Measurements from ENCODE around the gene PDSS1. TPM values are rescaled to one million over a fixed set of nuclear protein-coding genes. Genes with fewer than 3 reads are reported as not detected.

The PDSS1 gene
- total and polyA plus RNA-seq, 4 experiments from 2014 or later: 2.5 to 4.5 (median 3.2) TPM

DNA sequence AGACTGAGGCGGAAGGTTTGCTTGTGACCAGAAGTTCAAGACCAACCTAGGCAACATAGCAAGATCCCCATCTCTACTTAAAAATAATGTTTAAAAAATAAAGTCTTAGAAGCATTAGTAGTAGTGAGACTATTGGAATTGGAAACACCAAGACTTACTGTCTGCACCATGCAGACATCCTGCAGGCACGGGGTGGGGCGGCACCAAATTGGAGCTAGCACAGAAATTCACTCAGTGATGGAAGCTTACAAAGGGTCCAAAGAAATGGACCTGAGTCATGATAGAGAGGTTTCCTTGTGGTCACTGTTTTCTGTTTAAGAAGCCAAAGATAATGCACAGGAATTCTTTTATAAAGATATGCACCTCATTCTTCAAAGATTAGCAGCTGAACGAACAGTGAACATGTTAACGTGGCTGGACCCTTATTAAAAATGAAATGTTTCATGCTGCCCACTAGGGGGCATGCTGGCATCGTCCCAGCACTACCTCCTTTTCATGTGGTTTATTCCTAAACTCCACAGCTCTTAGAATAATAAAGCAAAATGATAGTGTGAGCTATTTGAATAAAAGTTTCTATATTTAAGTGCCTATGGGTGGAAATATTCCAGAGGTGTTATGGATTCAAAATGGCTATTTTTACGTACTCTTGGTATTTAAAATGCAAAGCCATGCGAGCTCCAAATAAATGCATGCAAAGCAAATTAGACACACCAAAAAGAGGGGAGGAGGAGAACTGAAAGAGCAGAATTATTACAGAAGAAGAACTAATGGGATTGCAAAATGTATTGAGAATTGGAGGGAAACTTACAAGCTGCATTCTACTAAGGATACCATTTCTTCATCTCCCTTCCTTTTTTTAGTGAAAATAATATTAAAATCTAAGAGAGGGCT is 28.6 kb downstream of the PDSS1 start:
- Mint-ChIP-seq H3K9me3 (no peaks in the 10 kb centered on the region), H3K4me3 (no peak overlapping the region), H3K27me3 (no peaks in the 10 kb centered on the region), H3K36me3 (peaks cover 24 to 27% of the 10 kb centered on the region in 2 donors), H3K27ac (peak overlapping the region in 2 of 7 donors; percentile 2 to 23), H3K4me1 (peaks cover 8 to 14% (median 11%) of the 10 kb centered on the region in 4 donors)
- H3K4me1 ChIP-seq (ENCODE audit: insufficient read depth, low read length): peaks cover 11% of the 10 kb centered on the region
- intact Hi-C loops (cut with micrococcal nuclease): loop anchor here (1.0 to 5.0 kb wide), 5 partner anchors 44 to 635 kb away; no protein-coding TSS in a partner anchor
- no peak overlapping the region for H3K27ac ChIP-seq (ENCODE audit: low read depth, low read length)
- CTCF ChIA-PET (ENCODE audit: partially characterized antibody): interaction anchor here (0.6 to 8.8 kb wide), 47 partner anchors 9 to 1821 kb away, joined by 3 to 249 read pairs (median 4); partner anchors contain the start of genes ABI1, MASTL, PDSS1 and RAB18
- H3K4me3 ChIP-seq (ENCODE audit: low read length in 2 of 2): no peak overlapping the region
- no peaks in the 10 kb centered on the region for H3K27me3 ChIP-seq (ENCODE audit: insufficient read depth, low read length)
- peaks cover 3% of the 10 kb centered on the region for H3K36me3 ChIP-seq (ENCODE audit: insufficient read depth, low read length)
- H3K9me3 ChIP-seq (ENCODE audit: control insufficient read depth in 1 of 2, low read length in 2 of 2): no peaks in the 10 kb centered on the region
- POLR2A ChIA-PET (ENCODE audit: partially characterized antibody): interaction anchor here (0.9 to 2.1 kb wide), 8 partner anchors 9 to 391 kb away, joined by 3 to 13 read pairs (median 4); partner anchors contain the start of gene ABI1
- peak in 4 of 5 donors; percentile 48 to 53 (median 50) for DNase-seq

DNA sequence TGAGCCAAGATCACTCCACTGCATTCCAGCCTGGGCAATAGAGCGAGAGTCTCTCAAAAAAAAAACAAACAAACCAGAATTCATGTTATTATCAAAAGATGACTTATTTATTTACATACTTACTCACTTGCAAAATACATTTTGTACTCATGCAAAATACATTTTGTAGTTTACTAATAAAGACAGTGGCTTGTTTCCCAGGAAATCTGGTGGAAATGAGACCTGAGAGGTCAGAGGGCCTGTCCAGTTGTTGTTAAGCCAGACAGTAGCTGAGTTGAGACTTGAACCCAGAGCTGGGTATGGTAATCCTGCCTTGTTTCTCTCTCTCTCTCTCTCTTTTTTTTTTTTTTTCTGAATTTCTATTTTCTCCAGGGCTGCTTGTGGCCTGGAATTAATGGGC is 29.5 kb downstream of the PDSS1 start:
- peaks cover 2% of the 10 kb centered on the region for H3K4me1 ChIP-seq (ENCODE audit: insufficient read depth, low read length)
- peaks cover 24 to 25% of the 10 kb centered on the region in 2 donors for H3K36me3 Mint-ChIP-seq
- no peaks in the 10 kb centered on the region for H3K27me3 Mint-ChIP-seq
- H3K27ac ChIP-seq (ENCODE audit: low read depth, low read length): no peak overlapping the region
- no peak overlapping the region for H3K4me3 Mint-ChIP-seq
- no peaks in the 10 kb centered on the region for H3K9me3 Mint-ChIP-seq
- no peak overlapping the region for H3K27ac Mint-ChIP-seq
- H3K36me3 ChIP-seq (ENCODE audit: insufficient read depth, low read length): peaks cover 3% of the 10 kb centered on the region
- CTCF ChIA-PET (ENCODE audit: partially characterized antibody): interaction anchor here (0.7 to 8.8 kb wide), 27 partner anchors 8 to 778 kb away, joined by 3 to 249 read pairs (median 5); partner anchors contain the start of genes ABI1 and RAB18
- H3K4me3 ChIP-seq (ENCODE audit: low read length in 2 of 2): no peak overlapping the region
- H3K4me1 Mint-ChIP-seq: peaks cover 0 to 6% (median 3%) of the 10 kb centered on the region in 4 donors
- intact Hi-C loops (cut with micrococcal nuclease): loop anchor here (2.0 to 5.0 kb wide), 2 partner anchors 45 to 634 kb away; no protein-coding TSS in a partner anchor
- H3K27me3 ChIP-seq (ENCODE audit: insufficient read depth, low read length): no peaks in the 10 kb centered on the region
- no peaks in the 10 kb centered on the region for H3K9me3 ChIP-seq (ENCODE audit: control insufficient read depth in 1 of 2, low read length in 2 of 2)
- POLR2A ChIA-PET (ENCODE audit: partially characterized antibody): interaction anchor here (0.9 to 2.1 kb wide), 6 partner anchors 10 to 155 kb away, joined by 3 to 13 read pairs (median 4); partner anchors contain the start of gene ABI1
- no peak for DNase-seq

DNA sequence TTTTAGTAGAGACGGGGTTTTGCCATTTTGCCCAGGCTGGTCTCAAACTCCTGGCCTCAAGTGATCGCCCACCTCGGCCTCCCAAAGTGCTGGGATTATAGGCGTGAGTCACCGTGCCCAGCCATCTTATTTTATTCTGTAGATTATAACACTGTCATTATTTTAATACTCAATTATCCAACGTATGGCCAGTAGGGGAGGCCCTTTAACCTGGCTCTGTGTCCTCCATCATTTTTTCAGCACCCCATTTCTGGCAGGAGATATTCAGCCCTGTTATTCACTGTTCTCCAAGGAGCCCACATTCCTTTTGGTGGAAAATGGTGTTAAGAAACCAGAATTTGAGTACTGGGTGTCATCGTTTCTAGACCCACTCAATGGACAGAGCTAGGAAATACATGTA is 31.5 kb downstream of the PDSS1 start:
- Mint-ChIP-seq H3K27me3 (no peaks in the 10 kb centered on the region), H3K9me3 (no peaks in the 10 kb centered on the region), H3K27ac (no peak overlapping the region), H3K36me3 (peaks cover 20 to 22% of the 10 kb centered on the region in 2 donors), H3K4me1 (peaks cover 1 to 5% (median 3%) of the 10 kb centered on the region in 4 donors), H3K4me3 (no peak overlapping the region)
- H3K27ac ChIP-seq (ENCODE audit: low read depth, low read length): no peak overlapping the region
- intact Hi-C loops (cut with micrococcal nuclease): loop anchor here (5.0 kb wide), 1 partner anchor 47 kb away; no protein-coding TSS in a partner anchor
- H3K4me3 ChIP-seq (ENCODE audit: low read length in 2 of 2): no peak overlapping the region
- H3K4me1 ChIP-seq (ENCODE audit: insufficient read depth, low read length): no peaks in the 10 kb centered on the region
- no peak for DNase-seq
- peaks cover 3% of the 10 kb centered on the region for H3K36me3 ChIP-seq (ENCODE audit: insufficient read depth, low read length)
- no peaks in the 10 kb centered on the region for H3K27me3 ChIP-seq (ENCODE audit: insufficient read depth, low read length)
- H3K9me3 ChIP-seq (ENCODE audit: control insufficient read depth in 1 of 2, low read length in 2 of 2): no peaks in the 10 kb centered on the region
- POLR2A ChIA-PET (ENCODE audit: partially characterized antibody): no interaction called here
- CTCF ChIA-PET (ENCODE audit: partially characterized antibody): interaction anchor here (0.9 to 8.8 kb wide), 5 partner anchors 14 to 153 kb away, joined by 3 to 249 read pairs (median 4); partner anchors contain the start of gene ABI1

DNA sequence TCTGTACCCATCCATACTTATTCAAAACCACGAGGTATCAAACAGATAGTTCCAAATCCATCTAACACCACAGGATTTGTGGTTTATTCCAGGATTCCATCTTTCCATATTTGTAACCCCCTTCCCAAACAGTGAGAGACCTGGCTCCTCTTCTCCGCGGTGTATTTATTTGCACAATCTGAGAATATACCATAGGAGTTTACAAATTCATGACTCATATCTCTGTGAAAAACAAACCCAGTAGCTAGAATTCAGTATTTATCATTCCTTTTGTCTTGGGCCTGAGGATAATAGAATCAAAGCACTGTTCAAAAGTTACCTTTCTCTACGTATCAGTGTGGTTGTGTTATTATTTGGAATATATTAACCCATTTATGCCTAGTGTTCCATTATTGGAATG is 31.9 kb downstream of the PDSS1 start:
- Histone ChIP-seq H3K27me3 (ENCODE audit: insufficient read depth, low read length) (no peaks in the 10 kb centered on the region), H3K4me1 (ENCODE audit: insufficient read depth, low read length) (no peaks in the 10 kb centered on the region), H3K36me3 (ENCODE audit: insufficient read depth, low read length) (peaks cover 3% of the 10 kb centered on the region), H3K4me3 (ENCODE audit: low read length in 2 of 2) (no peak overlapping the region), H3K27ac (ENCODE audit: low read depth, low read length) (no peak overlapping the region), H3K9me3 (ENCODE audit: control insufficient read depth in 1 of 2, low read length in 2 of 2) (no peaks in the 10 kb centered on the region)
- no peak overlapping the region for H3K4me3 Mint-ChIP-seq
- H3K27ac Mint-ChIP-seq: no peak overlapping the region
- peaks cover 18 to 20% of the 10 kb centered on the region in 2 donors for H3K36me3 Mint-ChIP-seq
- intact Hi-C loops (cut with micrococcal nuclease): loop anchor here (5.0 kb wide), 1 partner anchor 47 kb away; no protein-coding TSS in a partner anchor
- peaks cover 1 to 5% (median 3%) of the 10 kb centered on the region in 4 donors for H3K4me1 Mint-ChIP-seq
- no peaks in the 10 kb centered on the region for H3K9me3 Mint-ChIP-seq
- DNase-seq: no peak
- ChIA-PET CTCF (ENCODE audit: partially characterized antibody) (interaction anchor here (1.0 to 8.8 kb wide), 5 partner anchors 14 to 153 kb away, joined by 3 to 249 read pairs (median 4); partner anchors contain the start of gene ABI1), POLR2A (ENCODE audit: partially characterized antibody) (no interaction called here)
- H3K27me3 Mint-ChIP-seq: no peaks in the 10 kb centered on the region

DNA sequence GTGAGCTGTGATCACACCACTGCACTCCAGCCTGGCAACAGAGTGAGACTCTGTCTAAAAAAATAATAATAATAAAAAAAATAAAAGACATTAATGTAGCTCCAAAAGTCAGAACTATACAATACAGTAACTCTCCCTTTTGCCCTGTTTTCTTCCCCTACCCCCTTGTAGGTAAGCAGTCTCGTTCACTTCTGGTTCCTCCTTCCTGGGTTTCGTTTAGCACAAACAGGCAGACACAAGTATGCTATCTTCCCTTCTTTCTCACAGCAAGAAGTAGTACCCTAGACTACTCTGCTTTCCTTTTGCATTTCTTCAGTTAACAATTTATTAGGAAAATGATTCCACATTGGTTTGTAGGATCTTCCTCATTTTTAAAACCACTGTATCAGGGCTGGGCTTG is 33.1 kb downstream of the PDSS1 start:
- peaks cover 20 to 23% of the 10 kb centered on the region in 2 donors for H3K36me3 Mint-ChIP-seq
- H3K4me1 Mint-ChIP-seq: peaks cover 1 to 5% (median 3%) of the 10 kb centered on the region in 4 donors
- H3K4me1 ChIP-seq (ENCODE audit: insufficient read depth, low read length): no peaks in the 10 kb centered on the region
- no peak for DNase-seq
- no peak overlapping the region for H3K27ac ChIP-seq (ENCODE audit: low read depth, low read length)
- no peak overlapping the region for H3K4me3 ChIP-seq (ENCODE audit: low read length in 2 of 2)
- H3K9me3 Mint-ChIP-seq: no peaks in the 10 kb centered on the region
- H3K27me3 Mint-ChIP-seq: no peaks in the 10 kb centered on the region
- H3K9me3 ChIP-seq (ENCODE audit: control insufficient read depth in 1 of 2, low read length in 2 of 2): no peaks in the 10 kb centered on the region
- H3K27ac Mint-ChIP-seq: no peak overlapping the region
- H3K36me3 ChIP-seq (ENCODE audit: insufficient read depth, low read length): no peaks in the 10 kb centered on the region
- intact Hi-C loops (cut with micrococcal nuclease): no loop called here
- H3K27me3 ChIP-seq (ENCODE audit: insufficient read depth, low read length): no peaks in the 10 kb centered on the region
- ChIA-PET CTCF (ENCODE audit: partially characterized antibody) (interaction anchor here (1.4 kb wide), 1 partner anchor 151 kb away, joined by 4 read pairs; no protein-coding TSS in a partner anchor), POLR2A (ENCODE audit: partially characterized antibody) (no interaction called here)
- no peak overlapping the region for H3K4me3 Mint-ChIP-seq

DNA sequence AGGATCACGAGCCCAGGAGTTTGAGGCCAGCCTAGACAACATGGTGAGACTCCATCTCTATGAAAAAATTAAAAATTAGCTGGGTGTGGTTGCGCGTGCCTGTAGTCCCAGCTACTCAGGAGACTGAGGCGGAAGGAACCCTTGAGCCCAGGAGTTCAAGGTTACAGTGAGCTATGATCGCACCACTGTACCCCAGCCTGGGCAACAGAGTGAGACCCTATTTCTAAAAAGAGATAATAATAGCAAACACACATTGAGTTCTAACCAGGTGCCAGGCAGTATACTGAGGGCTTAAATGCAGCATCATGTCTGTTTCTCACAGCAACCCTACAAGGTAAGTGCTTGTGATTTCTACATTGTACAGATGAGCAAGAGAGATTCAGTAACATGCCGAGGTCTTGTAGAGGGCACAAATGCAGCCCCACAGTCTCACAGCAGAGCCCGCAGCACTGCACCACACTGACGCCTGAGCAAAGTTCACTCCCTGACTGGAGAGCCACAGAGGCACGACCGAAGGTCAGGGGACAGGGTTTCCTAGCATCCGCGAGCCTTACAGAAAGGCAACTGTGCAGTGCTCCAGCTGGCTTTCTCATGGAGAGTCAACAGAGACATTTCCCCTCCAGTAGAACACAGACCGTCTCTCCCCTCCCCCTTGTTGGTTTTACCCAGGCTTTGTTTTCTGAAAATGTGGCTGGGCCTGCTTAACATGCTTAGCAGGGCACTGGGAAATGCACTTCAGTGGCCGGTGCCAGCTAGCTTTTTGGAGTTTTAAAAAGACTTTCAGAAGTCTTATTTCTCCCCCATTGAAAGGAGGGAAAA is 36.5 kb downstream of the PDSS1 start:
- Histone ChIP-seq H3K4me1 (ENCODE audit: insufficient read depth, low read length) (peaks cover 14% of the 10 kb centered on the region), H3K27me3 (ENCODE audit: insufficient read depth, low read length) (no peaks in the 10 kb centered on the region), H3K27ac (ENCODE audit: low read depth, low read length) (no peak overlapping the region), H3K36me3 (ENCODE audit: insufficient read depth, low read length) (no peaks in the 10 kb centered on the region), H3K4me3 (ENCODE audit: low read length in 2 of 2) (no peak overlapping the region), H3K9me3 (ENCODE audit: control insufficient read depth in 1 of 2, low read length in 2 of 2) (no peaks in the 10 kb centered on the region)
- no peak for DNase-seq
- Mint-ChIP-seq H3K4me1 (peaks cover 12 to 15% (median 13%) of the 10 kb centered on the region in 4 donors), H3K9me3 (no peaks in the 10 kb centered on the region), H3K27me3 (no peaks in the 10 kb centered on the region), H3K36me3 (peaks cover 16 to 20% of the 10 kb centered on the region in 2 donors), H3K4me3 (no peak overlapping the region), H3K27ac (no peak overlapping the region)
- POLR2A ChIA-PET (ENCODE audit: partially characterized antibody): interaction anchor here (2.3 kb wide), 1 partner anchor 126 kb away, joined by 6 read pairs; the partner anchor contains the start of gene ABI1
- intact Hi-C loops (cut with micrococcal nuclease): no loop called here
- CTCF ChIA-PET (ENCODE audit: partially characterized antibody): no interaction called here
